ENCODE results near the gene TMTC4.

The TMTC4 gene

GRCh38 chr13:100675661-100676129 is 1.1 kb upstream of the TMTC4 start:
- 10% methylated on average over 15 of the region's 15 CpGs for WGBS (ENCODE audit: insufficient coverage)
- POLR2A ChIA-PET, result no interaction called here

GRCh38 chr13:100674872-100675660 is 471 bp upstream of the TMTC4 start:
- Histone ChIP-seq H3K27me3 (replicated peaks in 2 of 5; ENCODE audit: control insufficient read depth in 4 of 5, insufficient read depth in 5 of 5, low read length in 4 of 5) (no peaks in the 10 kb centered on the region), H3K9me3 (ENCODE audit: control extremely low read depth in 1 of 5, control insufficient read depth in 4 of 5, insufficient read depth in 2 of 5, low read depth in 1 of 5, low read length in 4 of 5) (no peaks in the 10 kb centered on the region), H3K27ac (ENCODE audit: insufficient read depth in 1 of 2, low read depth in 1 of 2, low read length in 2 of 2, poor library complexity in 1 of 2, severe bottlenecking in 2 of 2) (peak overlapping the region in 1 of 2 experiments; percentile 58), H3K4me3 (ENCODE audit: control insufficient read depth in 1 of 7, extremely low read depth in 1 of 7, insufficient read depth in 4 of 7, low read depth in 2 of 7, low read length in 6 of 7) (peak overlapping the region; percentile 50 to 89 (median 81)), H3K4me1 (ENCODE audit: control extremely low read depth in 1 of 4, control insufficient read depth in 4 of 4, insufficient read depth in 4 of 4, low read length in 3 of 4) (peaks cover 4 to 27% (median 23%) of the 10 kb centered on the region in 4 experiments), H3K36me3 (ENCODE audit: control insufficient read depth in 4 of 4, insufficient read depth in 4 of 4, low read length in 3 of 4) (peaks cover 0 to 9% (median 2%) of the 10 kb centered on the region in 4 experiments)
- ChIA-PET CTCF (interaction anchor here (0.8 to 1.3 kb wide), 4 partner anchors 24 to 102 kb away, joined by 3 to 4 read pairs (median 3); no protein-coding TSS in a partner anchor), POLR2A (interaction anchor here (1.1 kb wide), 1 partner anchor 64 kb away, joined by 4 read pairs; no protein-coding TSS in a partner anchor)
- WGBS (ENCODE audit: insufficient coverage), result 0% methylated on average over 54 of the region's 67 CpGs
- peak; percentile 98 to 99 (median 99) for DNase-seq

More at GRCh38 chr13:100675661-100676129, 1.1 kb upstream of the TMTC4 start:
- CTCF ChIA-PET, result no interaction called here
- Histone ChIP-seq H3K27me3 (replicated peaks in 2 of 5; ENCODE audit: control insufficient read depth in 4 of 5, insufficient read depth in 5 of 5, low read length in 4 of 5) (no peaks in the 10 kb centered on the region), H3K4me3 (ENCODE audit: control insufficient read depth in 1 of 7, extremely low read depth in 1 of 7, insufficient read depth in 4 of 7, low read depth in 2 of 7, low read length in 6 of 7) (peak overlapping the region in 6 of 7 experiments; percentile 76 to 89 (median 81)), H3K9me3 (ENCODE audit: control extremely low read depth in 1 of 5, control insufficient read depth in 4 of 5, insufficient read depth in 2 of 5, low read depth in 1 of 5, low read length in 4 of 5) (no peaks in the 10 kb centered on the region), H3K36me3 (ENCODE audit: control insufficient read depth in 4 of 4, insufficient read depth in 4 of 4, low read length in 3 of 4) (peaks cover 0 to 7% (median 0%) of the 10 kb centered on the region in 4 experiments), H3K27ac (ENCODE audit: insufficient read depth in 1 of 2, low read depth in 1 of 2, low read length in 2 of 2, poor library complexity in 1 of 2, severe bottlenecking in 2 of 2) (no peak overlapping the region), H3K4me1 (ENCODE audit: control extremely low read depth in 1 of 4, control insufficient read depth in 4 of 4, insufficient read depth in 4 of 4, low read length in 3 of 4) (peaks cover 4 to 30% (median 26%) of the 10 kb centered on the region in 4 experiments)
- DNase-seq, result peak in 2 of 3 donors; percentile 64 to 79

DNA sequence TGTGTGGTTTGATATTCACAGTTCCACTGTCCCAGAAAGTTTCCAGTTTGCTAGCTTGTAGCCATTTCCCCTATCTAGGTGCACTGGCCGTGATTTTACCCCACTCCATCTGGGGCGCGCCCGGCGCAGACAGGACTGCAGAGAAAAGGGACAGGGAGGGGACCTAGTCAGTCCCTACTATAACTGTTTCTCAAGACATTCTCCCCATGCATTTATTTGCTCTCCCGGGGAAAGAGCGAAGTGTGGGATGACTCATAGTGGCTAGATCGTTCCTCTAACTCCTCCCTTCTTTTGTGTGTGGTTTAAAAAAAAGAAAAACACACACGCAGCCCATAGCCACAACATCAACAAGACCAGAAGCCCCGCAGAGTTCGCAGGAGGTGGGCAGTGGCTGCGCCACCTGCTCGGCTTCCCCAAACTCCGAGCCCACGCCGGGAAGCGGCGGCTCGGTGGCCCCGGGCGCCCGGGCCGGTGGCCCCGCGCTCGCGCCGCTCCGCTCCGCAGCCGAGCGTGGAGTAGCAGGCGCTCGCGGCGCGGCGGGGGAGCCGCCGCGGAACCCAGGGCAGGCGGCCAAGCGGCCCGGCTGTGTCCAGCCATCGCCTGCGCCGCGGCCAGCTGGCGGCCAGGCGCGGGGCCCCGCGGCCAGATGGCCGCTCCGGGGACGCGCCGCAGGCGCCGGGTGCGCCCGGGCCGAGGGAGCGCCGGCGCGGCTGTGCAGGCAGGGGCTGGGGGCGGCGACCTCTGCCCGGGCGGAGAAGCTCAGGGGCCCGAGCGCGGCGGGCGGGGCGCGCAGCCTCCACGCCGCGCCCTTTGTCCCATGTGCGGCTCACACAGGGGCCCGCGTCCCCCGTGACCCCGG is 653 bp downstream of the TMTC4 start:
- WGBS (ENCODE audit: insufficient coverage), result 0% methylated on average over 59 of the region's 86 CpGs

GRCh38 chr13:100673376-100673712 is 1.3 kb downstream of the TMTC4 start:
- no peak for DNase-seq
- POLR2A ChIA-PET, result no interaction called here
- H3K4me1 ChIP-seq (ENCODE audit: control extremely low read depth in 1 of 4, control insufficient read depth in 4 of 4, insufficient read depth in 4 of 4, low read length in 3 of 4), result peaks cover 4 to 25% (median 23%) of the 10 kb centered on the region in 4 experiments
- H3K9me3 ChIP-seq (ENCODE audit: control extremely low read depth in 1 of 5, control insufficient read depth in 4 of 5, insufficient read depth in 2 of 5, low read depth in 1 of 5, low read length in 4 of 5), result no peaks in the 10 kb centered on the region
- H3K4me3 ChIP-seq (ENCODE audit: control insufficient read depth in 1 of 7, extremely low read depth in 1 of 7, insufficient read depth in 4 of 7, low read depth in 2 of 7, low read length in 6 of 7), result peak overlapping the region in 6 of 7 experiments; percentile 50 to 89 (median 78)
- H3K27me3 ChIP-seq (replicated peaks in 2 of 5; ENCODE audit: control insufficient read depth in 4 of 5, insufficient read depth in 5 of 5, low read length in 4 of 5), result no peaks in the 10 kb centered on the region
- 23% methylated on average over 11 of the region's 11 CpGs for WGBS (ENCODE audit: insufficient coverage)
- CTCF ChIA-PET, result interaction anchor here (1.0 to 1.3 kb wide), 2 partner anchors 9 to 16 kb away, joined by 3 to 4 read pairs; no protein-coding TSS in a partner anchor
- peaks cover 2 to 21% (median 14%) of the 10 kb centered on the region in 4 experiments for H3K36me3 ChIP-seq (ENCODE audit: control insufficient read depth in 4 of 4, insufficient read depth in 4 of 4, low read length in 3 of 4)
- peak overlapping the region in 1 of 2 experiments; percentile 64 for H3K27ac ChIP-seq (ENCODE audit: insufficient read depth in 1 of 2, low read depth in 1 of 2, low read length in 2 of 2, poor library complexity in 1 of 2, severe bottlenecking in 2 of 2)

More for the DNA sequence above, 653 bp downstream of the TMTC4 start:
- Histone ChIP-seq H3K4me1 (ENCODE audit: control extremely low read depth in 1 of 4, control insufficient read depth in 4 of 4, insufficient read depth in 4 of 4, low read length in 3 of 4) (peaks cover 4 to 25% (median 23%) of the 10 kb centered on the region in 4 experiments), H3K36me3 (ENCODE audit: control insufficient read depth in 4 of 4, insufficient read depth in 4 of 4, low read length in 3 of 4) (peaks cover 2 to 15% (median 10%) of the 10 kb centered on the region in 4 experiments), H3K27me3 (replicated peaks in 2 of 5; ENCODE audit: control insufficient read depth in 4 of 5, insufficient read depth in 5 of 5, low read length in 4 of 5) (no peaks in the 10 kb centered on the region), H3K4me3 (ENCODE audit: control insufficient read depth in 1 of 7, extremely low read depth in 1 of 7, insufficient read depth in 4 of 7, low read depth in 2 of 7, low read length in 6 of 7) (peak overlapping the region; percentile 50 to 89 (median 81)), H3K27ac (ENCODE audit: insufficient read depth in 1 of 2, low read depth in 1 of 2, low read length in 2 of 2, poor library complexity in 1 of 2, severe bottlenecking in 2 of 2) (peak overlapping the region in 1 of 2 experiments; percentile 64), H3K9me3 (ENCODE audit: control extremely low read depth in 1 of 5, control insufficient read depth in 4 of 5, insufficient read depth in 2 of 5, low read depth in 1 of 5, low read length in 4 of 5) (no peaks in the 10 kb centered on the region)
- CTCF ChIA-PET, result interaction anchor here (1.0 to 1.3 kb wide), 5 partner anchors 9 to 101 kb away, joined by 3 to 4 read pairs (median 3); no protein-coding TSS in a partner anchor
- DNase-seq, result peak; percentile 83 to 93 (median 93)
- POLR2A ChIA-PET, result interaction anchor here (1.1 kb wide), 1 partner anchor 63 kb away, joined by 4 read pairs; no protein-coding TSS in a partner anchor

DNA sequence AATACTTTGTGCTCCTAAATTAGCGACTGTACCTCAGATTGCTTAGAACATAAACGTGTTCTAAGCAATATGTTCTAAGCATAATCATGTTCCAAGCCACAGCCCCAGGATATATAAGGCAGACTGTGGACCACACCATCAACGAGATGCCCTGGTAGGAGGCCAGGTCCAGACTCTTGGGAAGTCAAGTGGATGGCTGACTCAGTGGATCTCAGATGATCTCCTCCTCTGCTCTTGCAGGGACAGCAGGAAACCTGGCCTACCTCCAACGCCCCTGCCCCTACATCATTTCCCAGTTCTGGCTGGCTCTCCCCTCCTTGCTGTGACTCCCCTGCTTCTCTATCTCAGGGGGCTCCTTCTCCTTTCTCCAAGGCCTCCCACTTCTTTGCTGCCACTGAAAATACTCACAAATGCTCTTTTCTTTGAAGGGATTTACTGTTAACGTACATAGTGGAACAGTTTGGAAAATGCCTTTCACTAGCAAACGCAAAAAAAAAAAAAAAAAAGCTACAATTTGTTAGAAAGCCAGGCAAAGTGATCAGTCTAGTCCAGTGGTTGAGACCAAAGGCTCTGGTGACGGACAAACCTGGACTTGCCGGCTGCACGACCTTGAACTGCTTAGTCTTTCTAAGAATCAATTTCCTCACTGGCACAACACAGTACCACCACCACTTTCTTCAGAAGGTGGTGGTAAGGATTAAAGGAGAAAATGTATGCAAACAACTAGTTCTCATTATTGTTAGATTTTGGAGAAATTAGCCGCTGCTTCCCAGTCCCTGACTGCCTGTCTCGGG is 3.0 kb downstream of the TMTC4 start:
- 90% methylated on average over 8 of the region's 11 CpGs for WGBS (ENCODE audit: insufficient coverage)
- Histone ChIP-seq H3K4me3 (ENCODE audit: control insufficient read depth in 1 of 7, extremely low read depth in 1 of 7, insufficient read depth in 4 of 7, low read depth in 2 of 7, low read length in 6 of 7) (no peak overlapping the region), H3K36me3 (ENCODE audit: control insufficient read depth in 4 of 4, insufficient read depth in 4 of 4, low read length in 3 of 4) (peaks cover 3 to 36% (median 26%) of the 10 kb centered on the region in 4 experiments), H3K9me3 (ENCODE audit: control extremely low read depth in 1 of 5, control insufficient read depth in 4 of 5, insufficient read depth in 2 of 5, low read depth in 1 of 5, low read length in 4 of 5) (no peaks in the 10 kb centered on the region), H3K4me1 (ENCODE audit: control extremely low read depth in 1 of 4, control insufficient read depth in 4 of 4, insufficient read depth in 4 of 4, low read length in 3 of 4) (peaks cover 4 to 25% (median 23%) of the 10 kb centered on the region in 4 experiments), H3K27ac (ENCODE audit: insufficient read depth in 1 of 2, low read depth in 1 of 2, low read length in 2 of 2, poor library complexity in 1 of 2, severe bottlenecking in 2 of 2) (no peak overlapping the region), H3K27me3 (replicated peaks in 2 of 5; ENCODE audit: control insufficient read depth in 4 of 5, insufficient read depth in 5 of 5, low read length in 4 of 5) (no peaks in the 10 kb centered on the region)
- CTCF ChIA-PET, result no interaction called here
- POLR2A ChIA-PET, result no interaction called here
- no peak for DNase-seq

GRCh38 chr13:100668408-100668807 is 6.2 kb downstream of the TMTC4 start:
- Histone ChIP-seq H3K36me3 (ENCODE audit: control insufficient read depth in 4 of 4, insufficient read depth in 4 of 4, low read length in 3 of 4) (peaks cover 8 to 65% (median 50%) of the 10 kb centered on the region in 4 experiments), H3K4me1 (ENCODE audit: control extremely low read depth in 1 of 4, control insufficient read depth in 4 of 4, insufficient read depth in 4 of 4, low read length in 3 of 4) (peaks cover 4 to 12% (median 9%) of the 10 kb centered on the region in 4 experiments), H3K4me3 (ENCODE audit: control insufficient read depth in 1 of 7, extremely low read depth in 1 of 7, insufficient read depth in 4 of 7, low read depth in 2 of 7, low read length in 6 of 7) (no peak overlapping the region), H3K27me3 (replicated peaks in 2 of 5; ENCODE audit: control insufficient read depth in 4 of 5, insufficient read depth in 5 of 5, low read length in 4 of 5) (no peaks in the 10 kb centered on the region), H3K27ac (ENCODE audit: insufficient read depth in 1 of 2, low read depth in 1 of 2, low read length in 2 of 2, poor library complexity in 1 of 2, severe bottlenecking in 2 of 2) (no peak overlapping the region), H3K9me3 (ENCODE audit: control extremely low read depth in 1 of 5, control insufficient read depth in 4 of 5, insufficient read depth in 2 of 5, low read depth in 1 of 5, low read length in 4 of 5) (no peaks in the 10 kb centered on the region)
- ChIA-PET CTCF (interaction anchor here (3.4 kb wide), 1 partner anchor 10 kb away, joined by 9 read pairs; no protein-coding TSS in a partner anchor), POLR2A (no interaction called here)
- no peak for DNase-seq
- WGBS (ENCODE audit: insufficient coverage), result 92% methylated on average over 2 of the region's 7 CpGs

Data from common myeloid progenitor, CD34-positive (primary cell).